H1 (cell line): ENCODE measurements around the gene NEU3. TPM values are rescaled to one million over a fixed set of nuclear protein-coding genes. Genes with fewer than 3 reads are reported as not detected.

ENCODE experiments used
- CTCF ChIA-PET: fragments of 300-600 bp; sonication (Branson Sonifier 250); formaldehyde crosslinking; loops from one replicate; lab custom pipeline; 2021; ENCODE audit not compliant: partially characterized antibody; lab: Charles Lee
- POLR2A ChIA-PET: fragments of 300-600 bp; sonication (Branson Sonifier 250); formaldehyde crosslinking; loops from one replicate; lab custom pipeline; 2021; ENCODE audit warnings: inconsistent platforms; ENCODE audit not compliant: partially characterized antibody; lab: Charles Lee
- DNase-seq, 2 experiments: peaks; one replicate each; pipeline versions ENCODE4 v3.0.0 to v3.0.0-alpha.2; 2010 to 2022; ENCODE audit warnings: low spot score in 2 of 2, low read depth in 1 of 2, mixed read lengths in 1 of 2
- FAIRE-seq: peaks from 2 replicates; lab custom pipeline; 2011; peaks lifted over from hg19 to GRCh38; lab: Jason Lieb, UNC
- H2AFZ ChIP-seq: 2 replicates; pipeline ENCODE4 v1.8.1; 2012; ENCODE audit warnings: low read length, inconsistent platforms
- H2AK5ac ChIP-seq: 2 replicates; pipeline ENCODE4 v1.6.1; 2013; ENCODE audit warnings: low read depth, low read length
- H2BK120ac ChIP-seq: replicated peaks from 2 replicates; pipeline ENCODE3; 2013; ENCODE audit warnings: low read depth, low read length, inconsistent platforms
- H2BK12ac ChIP-seq: 2 replicates; pipeline ENCODE4 v1.6.1; 2013; ENCODE audit warnings: low read depth, low read length
- H2BK15ac ChIP-seq: 2 replicates; pipeline ENCODE4 v1.6.1; 2013; ENCODE audit warnings: low read length
- H2BK20ac ChIP-seq: 2 replicates; pipeline ENCODE4 v1.6.1; 2013; ENCODE audit warnings: low read length
- H2BK5ac ChIP-seq: 2 replicates; pipeline ENCODE4 v1.6.1; 2013; ENCODE audit warnings: low read depth, low read length
- H3K14ac ChIP-seq: 2 replicates; pipeline ENCODE4 v1.6.1; 2013; ENCODE audit warnings: inconsistent platforms; ENCODE audit not compliant: insufficient read length
- H3K18ac ChIP-seq: 2 replicates; pipeline ENCODE4 v1.6.1; 2013; ENCODE audit warnings: low read length; ENCODE audit errors: extremely low read depth
- H3K23ac ChIP-seq: 2 replicates; pipeline ENCODE4 v1.6.1; 2013; ENCODE audit warnings: inconsistent platforms; ENCODE audit not compliant: insufficient read length
- H3K23me2 ChIP-seq: 2 replicates; pipeline ENCODE4 v1.6.1; 2013; ENCODE audit warnings: low read depth, low read length
- H3K27ac ChIP-seq: 2 replicates; pipeline ENCODE4 v1.6.1; 2011; ENCODE audit warnings: low read depth, low read length, inconsistent platforms
- H3K27me3 ChIP-seq, 4 experiments: replicated peaks in 1 of 4; 1 replicate in 1 of 4; 2 replicates in 3 of 4; pipeline versions ENCODE4 v1.6.1 to v1.8.1; 2011 to 2013; ENCODE audit warnings: low read length in 3 of 4, mild to moderate bottlenecking in 3 of 4, inconsistent platforms in 2 of 4, mixed read lengths in 2 of 4, moderate library complexity in 1 of 4; ENCODE audit not compliant: control insufficient read depth in 3 of 4, insufficient read depth in 3 of 4; ENCODE audit errors: extremely low read depth in 1 of 4
- H3K36me3 ChIP-seq, 4 experiments: 2 replicates each; pipeline versions ENCODE4 v1.6.1 to v1.8.1; 2011 to 2013; ENCODE audit warnings: mild to moderate bottlenecking in 4 of 4, low read length in 3 of 4, moderate library complexity in 2 of 4, control low read depth in 1 of 4, inconsistent platforms in 1 of 4; ENCODE audit not compliant: insufficient read depth in 4 of 4, control insufficient read depth in 2 of 4
- H3K4ac ChIP-seq: replicated peaks from 2 replicates; pipeline ENCODE3; 2013; ENCODE audit warnings: low read length, low read depth, mixed read lengths, inconsistent platforms; ENCODE audit not compliant: insufficient read length
- H3K4me1 ChIP-seq, 4 experiments: replicated peaks in 1 of 4; 1 replicate in 1 of 4; 2 replicates in 3 of 4; pipeline versions ENCODE4 v1.6.1 to v1.8.1; 2011 to 2013; ENCODE audit warnings: low read length in 3 of 4, inconsistent platforms in 2 of 4, mixed read lengths in 1 of 4; ENCODE audit not compliant: insufficient read depth in 4 of 4, control insufficient read depth in 3 of 4
- H3K4me2 ChIP-seq, 2 experiments: 2 replicates each; pipeline versions ENCODE4 v1.6.1 to v1.8.1; 2011 to 2013; ENCODE audit warnings: low read depth in 2 of 2, low read length in 2 of 2, control low read depth in 1 of 2, inconsistent platforms in 1 of 2, mild to moderate bottlenecking in 1 of 2; ENCODE audit not compliant: insufficient read depth in 1 of 2
- H3K4me3 ChIP-seq, 4 experiments: fragments of 200-600, 300-600 bp in 1 of 4; sonication (generic), shearing (Covaris generic), sonication (Bioruptor Twin) in 1 of 4; 2 replicates each; pipeline versions ENCODE4 v1.5.1 to v1.8.1; 2011 to 2016; ENCODE audit warnings: low read length in 4 of 4, low read depth in 3 of 4, control low read depth in 2 of 4, inconsistent platforms in 2 of 4, mild to moderate bottlenecking in 2 of 4, mixed read lengths in 1 of 4, moderate library complexity in 1 of 4; ENCODE audit not compliant: insufficient read depth in 2 of 4; ENCODE audit errors: extremely low read depth in 1 of 4
- H3K56ac ChIP-seq: replicated peaks from 2 replicates; pipeline ENCODE3; 2013; ENCODE audit warnings: low read depth, mild to moderate bottlenecking, mixed read lengths, low read length, inconsistent platforms; ENCODE audit not compliant: insufficient read length
- H3K79me1 ChIP-seq: 2 replicates; pipeline ENCODE4 v1.6.1; 2013; ENCODE audit warnings: low read depth, low read length, control low read depth
- H3K79me2 ChIP-seq, 2 experiments: 2 replicates each; pipeline versions ENCODE4 v1.6.1 to v1.8.1; 2012 to 2013; ENCODE audit warnings: low read length in 2 of 2, mild to moderate bottlenecking in 2 of 2, inconsistent platforms in 1 of 2; ENCODE audit not compliant: insufficient read depth in 2 of 2, control insufficient read depth in 1 of 2
- H3K9ac ChIP-seq, 4 experiments: replicated peaks in 1 of 4; 1 replicate in 1 of 4; 2 replicates in 3 of 4; pipeline versions ENCODE4 v1.6.1 to v1.8.1; 2011 to 2013; ENCODE audit warnings: low read depth in 3 of 4, low read length in 3 of 4, control low read depth in 2 of 4, mild to moderate bottlenecking in 2 of 4, moderate library complexity in 2 of 4, inconsistent platforms in 1 of 4; ENCODE audit errors: extremely low read depth in 1 of 4
- H3K9me3 ChIP-seq, 2 experiments: 2 replicates each; pipeline versions ENCODE4 v1.6.1 to v1.8.1; 2012 to 2013; ENCODE audit warnings: mild to moderate bottlenecking in 2 of 2, moderate library complexity in 2 of 2, control low read depth in 1 of 2, inconsistent platforms in 1 of 2, low read depth in 1 of 2, low read length in 1 of 2, mixed read lengths in 1 of 2; ENCODE audit not compliant: insufficient read depth in 2 of 2
- H4K20me1 ChIP-seq, 2 experiments: replicated peaks in 1 of 2; 2 replicates each; pipeline versions ENCODE3 to v1.8.1; 2011 to 2013; ENCODE audit warnings: inconsistent platforms in 2 of 2, low read length in 2 of 2, mild to moderate bottlenecking in 1 of 2; ENCODE audit not compliant: insufficient read depth in 2 of 2, control insufficient read depth in 1 of 2
- H4K5ac ChIP-seq: 2 replicates; pipeline ENCODE4 v1.6.1; 2013; ENCODE audit warnings: low read length, low read depth, mixed read lengths, inconsistent platforms; ENCODE audit not compliant: insufficient read length
- H4K8ac ChIP-seq: 2 replicates; pipeline ENCODE4 v1.8.0; 2013; ENCODE audit warnings: mild to moderate bottlenecking, moderate library complexity, low read length, inconsistent platforms; ENCODE audit not compliant: insufficient read depth; ENCODE audit errors: extremely low read depth
- H4K91ac ChIP-seq: replicated peaks from 2 replicates; pipeline ENCODE3; 2013; ENCODE audit warnings: low read length, mixed read lengths, inconsistent platforms; ENCODE audit not compliant: insufficient read length
- CBX8 ChIP-seq: fragments of 300-800, 300-1000 bp; sonication (generic); IDR thresholded peaks from 2 replicates; pipeline ENCODE4 v1.7.1; 2016; ENCODE audit warnings: low read depth, low read length, borderline replicate concordance
- CEBPB ChIP-seq: IDR thresholded peaks from 2 replicates; pipeline ENCODE4 v1.6.1; 2012; ENCODE audit warnings: low read depth, low read length
- EP300 ChIP-seq, 2 experiments: IDR thresholded peaks; 1 replicate in 1 of 2; 2 replicates in 1 of 2; pipeline ENCODE4 v1.6.1; 2011 to 2012; ENCODE audit warnings: low read depth in 2 of 2, low read length in 2 of 2, mild to moderate bottlenecking in 2 of 2, borderline replicate concordance in 1 of 2, inconsistent platforms in 1 of 2, moderate library complexity in 1 of 2
- PHF8 ChIP-seq: fragments of 200-600 bp; sonication (generic); conservative IDR thresholded peaks from 2 replicates; pipeline ENCODE4 v1.7.1; 2012; ENCODE audit warnings: low read depth, mild to moderate bottlenecking, inconsistent platforms, low read length, moderate library complexity
- RFX5 ChIP-seq: IDR thresholded peaks from 2 replicates; pipeline ENCODE4 v1.6.1; 2011; ENCODE audit warnings: low read depth, low read length, improper control_type of control experiment, borderline replicate concordance
- SIRT6 ChIP-seq: IDR thresholded peaks from one replicate; pipeline ENCODE4 v1.7.1; 2012; ENCODE audit warnings: low read length, inconsistent platforms
- YY1 ChIP-seq: IDR thresholded peaks from 2 replicates; pipeline ENCODE4 v1.6.1; 2011; ENCODE audit warnings: low read depth, mild to moderate bottlenecking, low read length
- whole genome bisulfite sequencing, 2 experiments: shearing (Covaris generic) in 1 of 2; methylation state at CpG; one replicate each; pipeline versions ENCODE4 v1.1.6 to v1.1.7; 2013 to 2015; ENCODE audit warnings: low lambda C conversion rate in 2 of 2, mixed read lengths in 2 of 2, inconsistent platforms in 1 of 2, low coverage in 1 of 2, missing lambda C conversion rate in 1 of 2; ENCODE audit not compliant: insufficient replicate concordance in 2 of 2, insufficient coverage in 1 of 2, insufficient read length in 1 of 2; ENCODE audit errors: extremely low coverage in 1 of 2, missing lambda C conversion rate in 1 of 2; 5-methylcytosine and 5-hydroxymethylcytosine counted together
- polyA plus RNA-seq, 7 experiments: library from polyadenylated mRNA; depleted of rRNA in 3 of 7; stranded (reverse) in 5 of 7; unstranded in 2 of 7; fragments of >200 nt in 5 of 7; fragments of 200-250 nt in 2 of 7; gene quantifications; 1 replicate in 5 of 7; 2 replicates in 1 of 7; 4 replicates in 1 of 7; pipeline versions ENCODE4 v1.2.1 to v1.2.3, GENCODE V29; 2011 to 2013; ENCODE audit warnings: missing spikeins in 2 of 7, mixed read lengths in 2 of 7
- total RNA-seq: library from RNA; stranded (reverse); fragmentation: NEBNext Ultra II Directional; extraction: Animal tissue kit (Norgen Biotek cat#: 25700); gene quantifications from 2 replicates; pipeline ENCODE4 v1.2.1, GENCODE V29; 2021
- TF ChIP-seq, protein P1 (sequence below), 3 experiments: IDR thresholded peaks; 1 replicate in 2 of 3; 2 replicates in 1 of 3; pipeline versions ENCODE4 v1.5.1 to v1.6.1; 2011; ENCODE audit warnings: low read length in 3 of 3, mild to moderate bottlenecking in 3 of 3, inconsistent platforms in 2 of 3, low read depth in 1 of 3, moderate library complexity in 1 of 3; ENCODE audit not compliant: insufficient read depth in 1 of 3; ENCODE audit errors: control extremely low read depth in 1 of 3
- TF ChIP-seq, protein P2 (sequence below): IDR thresholded peaks from 2 replicates; pipeline ENCODE4 v1.6.1; 2012; ENCODE audit warnings: low read length, inconsistent platforms

Gene NEU3
- total and polyA plus RNA-seq, 2 of the 8 experiments (the other 6 are each of a cell fraction or from before 2014, with no cell fraction given): 8.9 to 15.6 TPM

DNA sequence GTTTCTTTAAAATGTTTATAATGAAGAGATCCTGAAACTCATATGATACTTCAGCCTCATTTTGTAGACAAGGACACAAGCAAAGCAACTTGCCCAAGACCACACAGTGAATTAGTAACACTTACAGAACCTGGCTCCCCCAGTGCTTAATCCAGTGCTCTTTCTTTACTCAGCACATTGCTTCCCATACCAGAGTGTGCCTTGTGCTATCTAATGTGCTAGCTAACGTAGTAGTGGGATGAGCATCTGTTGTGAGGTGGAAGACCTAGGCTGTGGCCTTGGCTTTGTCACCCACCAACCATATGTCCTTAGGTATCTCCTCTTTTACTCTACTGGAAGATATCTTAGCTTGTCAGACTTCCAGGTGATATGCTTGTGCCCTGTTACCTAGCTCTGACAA lies 34.5 kb upstream of the NEU3 start:
- CTCF ChIA-PET: interaction anchor here (1.7 kb wide), 1 partner anchor 12 kb away, joined by 6 read pairs; no protein-coding TSS in a partner anchor
- no peak for FAIRE-seq
- DNase-seq: no peak
- TF ChIP-seq CBX8 (no peak), RFX5 (no peak), EP300 (IDR thresholded peaks at IDR 0.05; ENCODE audit: borderline replicate concordance in 1 of 2, low read depth in 2 of 2, low read length in 2 of 2) (no peak), PHF8 (no peak), YY1 (no peak), CEBPB (no peak), SIRT6 (no peak)
- TF ChIP-seq, protein P1, sequence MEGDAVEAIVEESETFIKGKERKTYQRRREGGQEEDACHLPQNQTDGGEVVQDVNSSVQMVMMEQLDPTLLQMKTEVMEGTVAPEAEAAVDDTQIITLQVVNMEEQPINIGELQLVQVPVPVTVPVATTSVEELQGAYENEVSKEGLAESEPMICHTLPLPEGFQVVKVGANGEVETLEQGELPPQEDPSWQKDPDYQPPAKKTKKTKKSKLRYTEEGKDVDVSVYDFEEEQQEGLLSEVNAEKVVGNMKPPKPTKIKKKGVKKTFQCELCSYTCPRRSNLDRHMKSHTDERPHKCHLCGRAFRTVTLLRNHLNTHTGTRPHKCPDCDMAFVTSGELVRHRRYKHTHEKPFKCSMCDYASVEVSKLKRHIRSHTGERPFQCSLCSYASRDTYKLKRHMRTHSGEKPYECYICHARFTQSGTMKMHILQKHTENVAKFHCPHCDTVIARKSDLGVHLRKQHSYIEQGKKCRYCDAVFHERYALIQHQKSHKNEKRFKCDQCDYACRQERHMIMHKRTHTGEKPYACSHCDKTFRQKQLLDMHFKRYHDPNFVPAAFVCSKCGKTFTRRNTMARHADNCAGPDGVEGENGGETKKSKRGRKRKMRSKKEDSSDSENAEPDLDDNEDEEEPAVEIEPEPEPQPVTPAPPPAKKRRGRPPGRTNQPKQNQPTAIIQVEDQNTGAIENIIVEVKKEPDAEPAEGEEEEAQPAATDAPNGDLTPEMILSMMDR (IDR thresholded peaks at IDR 0.05; ENCODE audit: control extremely low read depth in 1 of 3, insufficient read depth in 1 of 3, low read depth in 1 of 3, low read length in 3 of 3): no peak
- TF ChIP-seq, protein P2, sequence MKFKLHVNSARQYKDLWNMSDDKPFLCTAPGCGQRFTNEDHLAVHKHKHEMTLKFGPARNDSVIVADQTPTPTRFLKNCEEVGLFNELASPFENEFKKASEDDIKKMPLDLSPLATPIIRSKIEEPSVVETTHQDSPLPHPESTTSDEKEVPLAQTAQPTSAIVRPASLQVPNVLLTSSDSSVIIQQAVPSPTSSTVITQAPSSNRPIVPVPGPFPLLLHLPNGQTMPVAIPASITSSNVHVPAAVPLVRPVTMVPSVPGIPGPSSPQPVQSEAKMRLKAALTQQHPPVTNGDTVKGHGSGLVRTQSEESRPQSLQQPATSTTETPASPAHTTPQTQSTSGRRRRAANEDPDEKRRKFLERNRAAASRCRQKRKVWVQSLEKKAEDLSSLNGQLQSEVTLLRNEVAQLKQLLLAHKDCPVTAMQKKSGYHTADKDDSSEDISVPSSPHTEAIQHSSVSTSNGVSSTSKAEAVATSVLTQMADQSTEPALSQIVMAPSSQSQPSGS: no peak

More for the DNA sequence above, 34.5 kb upstream of the NEU3 start:
- no peak overlapping the region for H3K4ac ChIP-seq
- H4K20me1 ChIP-seq: peaks cover 6 to 9% of the 10 kb centered on the region in 2 experiments
- H3K79me2 ChIP-seq: peaks cover 6 to 97% of the 10 kb centered on the region in 2 experiments
- H3K4me1 ChIP-seq: no peaks in the 10 kb centered on the region; a peak in 1 of 7 replicates
- H2BK15ac ChIP-seq: no peak overlapping the region
- no peak overlapping the region for H4K8ac ChIP-seq
- no peak overlapping the region for H3K18ac ChIP-seq
- WGBS, 2 experiments: 95% methylated on average over 1 of the region's 1 CpG; no CpG with 5 or more reads in 1 of the 2 experiments
- H3K79me1 ChIP-seq: peaks cover 5% of the 10 kb centered on the region
- no peak overlapping the region for H3K4me2 ChIP-seq
- H3K56ac ChIP-seq: no peak overlapping the region
- H3K36me3 ChIP-seq: peaks cover 0 to 9% (median 0%) of the 10 kb centered on the region in 4 experiments; a peak in 2 of 8 replicates
- H3K9me3 ChIP-seq: no peaks in the 10 kb centered on the region
- H3K27ac ChIP-seq: no peak overlapping the region
- no peak overlapping the region for H2AK5ac ChIP-seq
- H3K23me2 ChIP-seq: no peaks in the 10 kb centered on the region
- no peak overlapping the region for H2AFZ ChIP-seq
- no peak overlapping the region; a peak in 1 of 7 replicates for H3K9ac ChIP-seq
- H3K23ac ChIP-seq: no peak overlapping the region
- H3K4me3 ChIP-seq: no peak overlapping the region
- H4K91ac ChIP-seq: no peak overlapping the region
- no peak overlapping the region for H4K5ac ChIP-seq
- H2BK12ac ChIP-seq: no peak overlapping the region
- no peak overlapping the region for H2BK120ac ChIP-seq
- POLR2A ChIA-PET: interaction anchor here (1.8 kb wide), 1 partner anchor 11 kb away, joined by 5 read pairs; no protein-coding TSS in a partner anchor
- H3K14ac ChIP-seq: no peak overlapping the region
- H2BK20ac ChIP-seq: no peak overlapping the region
- no peak overlapping the region for H2BK5ac ChIP-seq
- H3K27me3 ChIP-seq: no peaks in the 10 kb centered on the region
